HG03097 (cell line): ENCODE measurements around the gene ESR2.
"Not testable (repeated sequence)": the region's sequence is repeated elsewhere in the genome, so short reads cannot be mapped to it uniquely, and the experiment has no call there.

Source experiments
- ATAC-seq: cut with Tn5 transposase; IDR thresholded peaks from one replicate; pipeline ENCODE4 v1.9.1; 2021; ENCODE audit not compliant: unreplicated experiment, low FRiP score

Gene ESR2

GRCh38 chr14:64053694-64054669 lies 240.2 kb downstream of the ESR2 start:
- ATAC-seq: no peak

DNA sequence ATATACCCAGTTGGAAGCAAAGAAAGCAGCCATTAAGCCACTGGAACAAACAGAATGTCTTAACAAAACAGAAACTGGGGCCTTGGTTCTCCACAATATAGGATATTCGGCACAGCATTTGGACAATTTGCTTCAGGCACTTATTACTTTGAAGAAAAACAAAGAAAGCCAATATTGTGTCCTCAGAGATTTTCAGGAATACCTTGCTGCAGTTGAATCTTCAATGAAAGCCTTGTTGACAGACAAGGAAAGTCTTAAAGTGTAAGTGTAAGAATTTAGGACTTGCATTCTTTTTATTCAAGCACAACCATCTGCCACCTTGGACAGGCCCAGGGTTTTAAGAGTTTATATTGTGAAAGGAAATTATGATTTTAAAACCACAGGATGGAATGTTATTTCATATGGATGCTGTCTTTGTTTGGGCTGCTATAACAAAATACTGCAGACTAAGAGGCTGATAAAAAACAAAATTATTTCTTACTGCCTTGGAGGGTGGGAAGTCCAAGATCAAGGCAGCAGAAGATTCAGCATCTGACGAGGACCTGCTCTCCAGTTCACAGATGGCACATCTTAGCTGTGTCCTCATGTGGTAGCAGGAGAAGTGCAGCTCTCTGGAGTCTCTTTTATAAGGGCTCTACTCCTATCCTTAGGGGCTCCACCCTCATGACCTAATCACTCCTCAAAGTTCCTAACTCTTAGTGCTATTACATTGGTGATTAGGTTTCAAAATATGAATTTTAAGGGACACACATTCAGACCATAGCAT lies 244.4 kb downstream of the ESR2 start:
- no peak for ATAC-seq

DNA sequence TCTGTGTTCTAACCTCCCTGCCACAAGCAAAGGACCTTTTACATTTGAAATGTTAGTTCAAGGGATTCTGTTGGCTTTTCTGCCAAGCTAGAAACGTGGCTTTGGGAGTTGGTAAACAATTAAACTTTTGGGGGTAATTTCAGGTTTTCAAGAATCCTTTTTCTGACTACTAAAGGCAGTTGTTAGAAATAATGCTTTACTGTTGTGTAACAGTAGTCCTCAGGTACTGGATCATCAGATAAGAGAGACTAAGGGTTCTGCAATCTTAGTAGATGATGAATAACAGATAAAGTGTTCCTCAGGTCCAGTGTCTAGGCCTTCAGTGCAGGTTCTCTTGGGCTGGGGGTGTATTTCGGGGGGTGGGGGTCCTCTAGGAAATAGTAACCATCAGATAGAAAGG lies 249.1 kb downstream of the ESR2 start:
- ATAC-seq: no peak

DNA sequence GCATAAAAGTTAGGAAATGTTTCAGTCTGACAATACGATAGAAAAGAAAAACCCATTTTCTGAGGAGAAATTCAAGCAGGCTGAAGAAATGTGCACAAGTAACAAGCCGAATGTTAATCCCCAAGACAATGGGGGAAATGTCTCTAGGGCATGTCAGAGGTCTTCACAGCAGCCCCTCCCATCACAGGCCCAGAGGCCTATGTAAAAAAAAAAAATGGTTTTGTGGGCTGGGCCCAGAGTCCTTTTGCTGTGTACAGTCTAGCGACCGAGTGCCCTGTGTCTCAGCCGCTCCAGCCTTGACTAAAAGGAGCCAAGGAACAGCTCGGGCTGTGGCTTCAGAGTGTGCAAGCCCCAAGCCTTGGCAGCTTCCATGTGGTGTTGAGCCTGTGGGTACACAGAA lies 250.9 kb downstream of the ESR2 start:
- ATAC-seq: not testable (repeated sequence)

DNA sequence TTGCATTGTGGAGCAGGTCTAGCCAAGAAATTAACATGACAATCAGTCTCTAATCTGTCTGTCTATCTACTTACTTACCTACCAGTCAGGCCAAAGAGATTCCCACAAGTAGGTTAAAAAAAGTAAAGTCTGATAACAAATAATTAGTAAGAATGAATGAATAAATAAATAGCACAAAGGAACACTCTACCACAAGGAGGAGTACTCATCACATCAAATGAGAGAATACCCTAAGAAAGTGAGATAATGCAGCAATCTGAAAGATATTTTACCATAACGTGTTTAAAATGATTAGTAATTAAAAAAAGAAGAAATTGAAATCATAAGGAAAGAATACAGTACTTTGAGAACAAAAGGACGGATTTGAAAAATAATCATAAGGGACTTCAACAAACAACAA lies 254.1 kb downstream of the ESR2 start:
- no peak for ATAC-seq

GRCh38 chr14:64038841-64039542 lies 255.2 kb downstream of the ESR2 start:
- no peak for ATAC-seq

- ATAC-seq: not testable (repeated sequence)
These were observed 256.1 kb downstream of the ESR2 start for GRCh38 chr14:64037869-64038745.

GRCh38 chr14:64035143-64035542 lies 259.0 kb downstream of the ESR2 start:
- no peak for ATAC-seq
